ENCODE measurements around the gene GPR3.

DNA sequence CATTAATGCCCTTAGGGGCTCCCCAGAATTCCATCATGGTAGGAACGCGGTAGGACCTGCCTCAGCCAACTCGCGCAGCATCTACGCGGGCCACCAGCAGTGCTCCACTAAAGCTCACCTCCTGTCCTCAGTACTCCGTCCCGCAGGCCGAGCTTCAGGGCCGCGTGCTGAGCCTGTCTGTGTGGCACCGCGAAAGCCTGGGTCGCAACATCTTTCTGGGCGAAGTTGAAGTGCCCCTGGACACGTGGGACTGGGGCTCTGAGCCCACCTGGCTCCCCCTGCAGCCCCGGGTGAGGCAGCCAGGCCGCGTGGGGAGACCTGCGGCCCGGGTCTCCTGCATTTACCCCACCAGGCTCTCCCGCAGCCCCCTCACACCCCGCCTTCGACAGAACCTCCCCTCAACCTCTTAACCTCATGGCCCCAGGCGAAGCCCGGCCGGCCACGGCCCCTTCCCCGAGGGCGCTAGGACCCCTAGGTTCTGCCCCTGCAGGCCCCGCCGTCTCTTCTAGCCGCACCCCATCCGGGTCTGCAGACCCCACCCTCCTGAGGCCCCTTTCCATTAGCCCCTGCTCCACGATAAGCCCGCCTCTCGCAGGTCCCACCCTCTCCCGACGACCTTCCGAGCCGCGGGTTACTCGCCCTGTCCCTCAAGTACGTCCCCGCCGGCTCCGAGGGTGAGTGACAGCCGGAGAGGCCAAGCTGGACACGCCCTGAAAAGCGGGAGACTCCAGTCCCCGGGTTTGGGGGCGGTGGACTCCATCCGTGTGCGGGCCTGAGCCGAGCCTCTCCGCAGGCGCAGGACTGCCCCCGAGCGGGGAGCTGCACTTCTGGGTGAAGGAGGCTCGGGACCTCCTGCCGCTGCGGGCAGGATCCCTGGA, 41.5 kb upstream of the GPR3 start:
- no peak for TF ChIP-seq CTCF (IDR thresholded peaks at IDR 0.05; ENCODE audit: low read depth, low read length, missing input control)
- TF ChIP-seq, protein P1, sequence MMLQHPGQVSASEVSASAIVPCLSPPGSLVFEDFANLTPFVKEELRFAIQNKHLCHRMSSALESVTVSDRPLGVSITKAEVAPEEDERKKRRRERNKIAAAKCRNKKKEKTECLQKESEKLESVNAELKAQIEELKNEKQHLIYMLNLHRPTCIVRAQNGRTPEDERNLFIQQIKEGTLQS (IDR thresholded peaks at IDR 0.05): no peak
